SK-N-MC (cell line): ENCODE data around the gene CD63.

Source experiments
- EZH2 ChIP-seq: fragments of 200-600 bp; sonication (generic); IDR thresholded peaks from one replicate; pipeline ENCODE4 v1.6.1; 2017; ENCODE audit warnings: antibody characterized with exemption
- POLR2AphosphoS5 ChIP-seq: IDR thresholded peaks from 2 replicates; pipeline ENCODE4 v1.6.1; 2012; ENCODE audit warnings: mild to moderate bottlenecking, low read depth, low read length, borderline replicate concordance

DNA sequence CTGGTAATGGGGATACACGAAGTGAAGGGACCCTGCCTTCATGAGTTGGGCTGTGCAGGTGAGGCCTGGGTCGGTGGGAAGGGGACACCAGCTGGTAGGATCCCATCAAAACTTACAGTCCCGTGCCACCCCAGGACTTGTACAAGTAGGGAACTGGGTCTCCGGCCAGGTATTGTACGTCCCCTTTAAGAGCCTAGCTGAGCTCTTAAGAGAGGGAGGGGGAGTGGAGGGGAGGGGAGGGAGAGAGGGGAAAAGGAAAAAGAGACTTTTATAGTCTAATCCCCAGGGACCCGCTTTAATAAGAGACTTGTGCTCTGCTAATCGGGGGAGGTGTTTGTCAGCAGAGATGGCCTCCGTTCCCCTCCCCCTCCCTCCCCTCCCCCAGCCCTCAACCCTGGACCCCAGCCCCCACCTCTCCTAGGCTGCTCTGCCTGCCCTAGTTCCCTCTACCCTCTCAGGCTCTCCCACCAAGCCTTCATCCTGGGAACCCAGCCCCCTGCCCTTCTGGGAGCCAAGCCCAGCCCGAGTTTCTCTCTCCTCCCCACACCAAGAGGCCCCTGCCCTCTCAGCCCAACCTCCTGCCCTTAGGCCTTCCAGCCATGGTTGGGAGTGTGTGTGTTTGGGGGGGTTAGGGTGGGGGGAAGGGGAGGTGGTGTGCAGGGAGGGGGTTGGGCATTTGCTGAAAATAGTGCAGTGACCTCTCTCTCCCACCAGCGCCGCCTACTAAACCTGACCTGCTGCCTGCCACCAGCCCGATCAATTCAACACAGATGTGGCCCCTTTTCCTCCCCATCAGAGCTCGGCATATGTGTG lies 16.8 kb upstream of the CD63 start:
- TF ChIP-seq POLR2AphosphoS5 (no peak), EZH2 (no peak)
